ENCODE data around the gene TMEM26. TPM values are rescaled to one million over a fixed set of nuclear protein-coding genes. Genes with fewer than 3 reads are reported as not detected.

Gene TMEM26
- total RNA-seq, 1 experiment from 2014 or later = 1.6 TPM

DNA sequence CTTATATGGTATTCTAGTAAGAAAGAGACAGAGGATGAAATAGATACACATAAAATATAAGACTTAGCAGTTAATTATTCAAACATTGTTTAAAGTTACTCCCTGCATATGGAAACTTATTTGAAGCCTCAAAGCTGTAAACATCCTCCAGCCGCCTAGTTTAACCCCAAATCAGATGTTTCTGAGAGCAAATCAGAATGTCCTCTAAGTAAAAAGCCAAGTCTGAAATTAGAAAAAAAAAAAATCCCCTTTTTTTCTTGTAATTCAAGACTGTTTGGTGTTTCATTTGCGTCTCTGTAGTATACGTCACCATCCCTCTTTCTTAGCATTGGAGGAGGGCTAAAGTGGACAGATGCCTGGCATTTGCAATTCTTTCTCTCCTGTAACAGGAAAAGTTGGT lies 46.4 kb downstream of the TMEM26 start (continued):
- TF ChIP-seq, protein P1, sequence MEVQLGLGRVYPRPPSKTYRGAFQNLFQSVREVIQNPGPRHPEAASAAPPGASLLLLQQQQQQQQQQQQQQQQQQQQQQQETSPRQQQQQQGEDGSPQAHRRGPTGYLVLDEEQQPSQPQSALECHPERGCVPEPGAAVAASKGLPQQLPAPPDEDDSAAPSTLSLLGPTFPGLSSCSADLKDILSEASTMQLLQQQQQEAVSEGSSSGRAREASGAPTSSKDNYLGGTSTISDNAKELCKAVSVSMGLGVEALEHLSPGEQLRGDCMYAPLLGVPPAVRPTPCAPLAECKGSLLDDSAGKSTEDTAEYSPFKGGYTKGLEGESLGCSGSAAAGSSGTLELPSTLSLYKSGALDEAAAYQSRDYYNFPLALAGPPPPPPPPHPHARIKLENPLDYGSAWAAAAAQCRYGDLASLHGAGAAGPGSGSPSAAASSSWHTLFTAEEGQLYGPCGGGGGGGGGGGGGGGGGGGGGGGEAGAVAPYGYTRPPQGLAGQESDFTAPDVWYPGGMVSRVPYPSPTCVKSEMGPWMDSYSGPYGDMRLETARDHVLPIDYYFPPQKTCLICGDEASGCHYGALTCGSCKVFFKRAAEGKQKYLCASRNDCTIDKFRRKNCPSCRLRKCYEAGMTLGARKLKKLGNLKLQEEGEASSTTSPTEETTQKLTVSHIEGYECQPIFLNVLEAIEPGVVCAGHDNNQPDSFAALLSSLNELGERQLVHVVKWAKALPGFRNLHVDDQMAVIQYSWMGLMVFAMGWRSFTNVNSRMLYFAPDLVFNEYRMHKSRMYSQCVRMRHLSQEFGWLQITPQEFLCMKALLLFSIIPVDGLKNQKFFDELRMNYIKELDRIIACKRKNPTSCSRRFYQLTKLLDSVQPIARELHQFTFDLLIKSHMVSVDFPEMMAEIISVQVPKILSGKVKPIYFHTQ (CRISPR knock-in tag; IDR thresholded peaks at IDR 0.05) = no peak
- TF ChIP-seq, protein P2, sequence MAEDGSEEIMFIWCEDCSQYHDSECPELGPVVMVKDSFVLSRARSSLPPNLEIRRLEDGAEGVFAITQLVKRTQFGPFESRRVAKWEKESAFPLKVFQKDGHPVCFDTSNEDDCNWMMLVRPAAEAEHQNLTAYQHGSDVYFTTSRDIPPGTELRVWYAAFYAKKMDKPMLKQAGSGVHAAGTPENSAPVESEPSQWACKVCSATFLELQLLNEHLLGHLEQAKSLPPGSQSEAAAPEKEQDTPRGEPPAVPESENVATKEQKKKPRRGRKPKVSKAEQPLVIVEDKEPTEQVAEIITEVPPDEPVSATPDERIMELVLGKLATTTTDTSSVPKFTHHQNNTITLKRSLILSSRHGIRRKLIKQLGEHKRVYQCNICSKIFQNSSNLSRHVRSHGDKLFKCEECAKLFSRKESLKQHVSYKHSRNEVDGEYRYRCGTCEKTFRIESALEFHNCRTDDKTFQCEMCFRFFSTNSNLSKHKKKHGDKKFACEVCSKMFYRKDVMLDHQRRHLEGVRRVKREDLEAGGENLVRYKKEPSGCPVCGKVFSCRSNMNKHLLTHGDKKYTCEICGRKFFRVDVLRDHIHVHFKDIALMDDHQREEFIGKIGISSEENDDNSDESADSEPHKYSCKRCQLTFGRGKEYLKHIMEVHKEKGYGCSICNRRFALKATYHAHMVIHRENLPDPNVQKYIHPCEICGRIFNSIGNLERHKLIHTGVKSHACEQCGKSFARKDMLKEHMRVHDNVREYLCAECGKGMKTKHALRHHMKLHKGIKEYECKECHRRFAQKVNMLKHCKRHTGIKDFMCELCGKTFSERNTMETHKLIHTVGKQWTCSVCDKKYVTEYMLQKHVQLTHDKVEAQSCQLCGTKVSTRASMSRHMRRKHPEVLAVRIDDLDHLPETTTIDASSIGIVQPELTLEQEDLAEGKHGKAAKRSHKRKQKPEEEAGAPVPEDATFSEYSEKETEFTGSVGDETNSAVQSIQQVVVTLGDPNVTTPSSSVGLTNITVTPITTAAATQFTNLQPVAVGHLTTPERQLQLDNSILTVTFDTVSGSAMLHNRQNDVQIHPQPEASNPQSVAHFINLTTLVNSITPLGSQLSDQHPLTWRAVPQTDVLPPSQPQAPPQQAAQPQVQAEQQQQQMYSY (CRISPR knock-in tag; IDR thresholded peaks at IDR 0.05) = no peak
- TF ChIP-seq MYBL2 (CRISPR knock-in tag; IDR thresholded peaks at IDR 0.05) = no peak
- TF ChIP-seq, protein P3, sequence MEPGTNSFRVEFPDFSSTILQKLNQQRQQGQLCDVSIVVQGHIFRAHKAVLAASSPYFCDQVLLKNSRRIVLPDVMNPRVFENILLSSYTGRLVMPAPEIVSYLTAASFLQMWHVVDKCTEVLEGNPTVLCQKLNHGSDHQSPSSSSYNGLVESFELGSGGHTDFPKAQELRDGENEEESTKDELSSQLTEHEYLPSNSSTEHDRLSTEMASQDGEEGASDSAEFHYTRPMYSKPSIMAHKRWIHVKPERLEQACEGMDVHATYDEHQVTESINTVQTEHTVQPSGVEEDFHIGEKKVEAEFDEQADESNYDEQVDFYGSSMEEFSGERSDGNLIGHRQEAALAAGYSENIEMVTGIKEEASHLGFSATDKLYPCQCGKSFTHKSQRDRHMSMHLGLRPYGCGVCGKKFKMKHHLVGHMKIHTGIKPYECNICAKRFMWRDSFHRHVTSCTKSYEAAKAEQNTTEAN (CRISPR knock-in tag; IDR thresholded peaks at IDR 0.05) = no peak

- Mint-ChIP-seq H3K27ac (no peak overlapping the region), H3K4me3 (no peak overlapping the region), H3K27me3 (ENCODE audit: low read depth) (no peaks in the 10 kb centered on the region), H3K36me3 (no peaks in the 10 kb centered on the region), H3K4me1 (peaks cover 47% of the 10 kb centered on the region), H3K9me3 (peaks cover 3% of the 10 kb centered on the region; the same call in 1 of the 2 replicates)
- ChIA-PET CTCF (no interaction called here), POLR2A (no interaction called here)
- DNase-seq (ENCODE audit: low spot score) (no peak), ATAC-seq (no peak)
- TF ChIP-seq HMGA2 (CRISPR knock-in tag; IDR thresholded peaks at IDR 0.05) = no peak
- TF ChIP-seq USF2 (CRISPR knock-in tag; IDR thresholded peaks at IDR 0.05) = no peak
- TF ChIP-seq SOX15 (CRISPR knock-in tag; IDR thresholded peaks at IDR 0.05) = no peak
- TF ChIP-seq CTCF (IDR thresholded peaks at IDR 0.05) = no peak
- no peak for TF ChIP-seq CREB1 (CRISPR knock-in tag; IDR thresholded peaks at IDR 0.05)
- TF ChIP-seq ZNF317 (CRISPR knock-in tag; IDR thresholded peaks at IDR 0.05; ENCODE audit: borderline replicate concordance, low read depth) = no peak
- TF ChIP-seq NR1H2 (CRISPR knock-in tag; IDR thresholded peaks at IDR 0.05) = no peak
- TF ChIP-seq NFATC4 (CRISPR knock-in tag; IDR thresholded peaks at IDR 0.05) = no peak
- TF ChIP-seq, protein P4, sequence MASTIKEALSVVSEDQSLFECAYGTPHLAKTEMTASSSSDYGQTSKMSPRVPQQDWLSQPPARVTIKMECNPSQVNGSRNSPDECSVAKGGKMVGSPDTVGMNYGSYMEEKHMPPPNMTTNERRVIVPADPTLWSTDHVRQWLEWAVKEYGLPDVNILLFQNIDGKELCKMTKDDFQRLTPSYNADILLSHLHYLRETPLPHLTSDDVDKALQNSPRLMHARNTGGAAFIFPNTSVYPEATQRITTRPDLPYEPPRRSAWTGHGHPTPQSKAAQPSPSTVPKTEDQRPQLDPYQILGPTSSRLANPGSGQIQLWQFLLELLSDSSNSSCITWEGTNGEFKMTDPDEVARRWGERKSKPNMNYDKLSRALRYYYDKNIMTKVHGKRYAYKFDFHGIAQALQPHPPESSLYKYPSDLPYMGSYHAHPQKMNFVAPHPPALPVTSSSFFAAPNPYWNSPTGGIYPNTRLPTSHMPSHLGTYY (CRISPR knock-in tag; IDR thresholded peaks at IDR 0.05) = no peak
- no peak for TF ChIP-seq STAT6 (CRISPR knock-in tag; conservative IDR thresholded peaks at IDR 0.05; ENCODE audit: low read depth)
- no peak for TF ChIP-seq SMAD3 (CRISPR knock-in tag; IDR thresholded peaks at IDR 0.05; ENCODE audit: borderline replicate concordance)
- no peak for TF ChIP-seq NR3C1 (CRISPR knock-in tag; conservative IDR thresholded peaks at IDR 0.05; ENCODE audit: low read depth)
- no peak for TF ChIP-seq KAT7 (CRISPR knock-in tag; IDR thresholded peaks at IDR 0.05; ENCODE audit: borderline replicate concordance)
- no peak for TF ChIP-seq PRRX2 (CRISPR knock-in tag; IDR thresholded peaks at IDR 0.05)
- no peak for TF ChIP-seq TEAD1 (CRISPR knock-in tag; IDR thresholded peaks at IDR 0.05)
- TF ChIP-seq E2F4 (CRISPR knock-in tag; IDR thresholded peaks at IDR 0.05; ENCODE audit: borderline replicate concordance, low read depth) = no peak
- no peak for TF ChIP-seq ZNF423 (CRISPR knock-in tag; IDR thresholded peaks at IDR 0.05)
Measured at GRCh38 chr10:61406242-61406641, 46.9 kb downstream of the TMEM26 start.
